Renal cortical epithelial cell (primary cell): ENCODE data around the gene PRKAG1. TPM values are rescaled to one million over a fixed set of nuclear protein-coding genes. Genes with fewer than 3 reads are reported as not detected.

Experiments used
- DNase-seq: peaks from one replicate; pipeline ENCODE4 v3.0.0-alpha.2; 2011; ENCODE audit warnings: low read depth
- total RNA-seq: library from RNA; depleted of rRNA; stranded (reverse); fragments of >200 nt; gene quantifications from 2 replicates; pipeline ENCODE4 v1.2.3, GENCODE V29; 2014

PRKAG1 gene
- total RNA-seq, 1 donor from 2014 or later: 63.0 TPM

- no peak for DNase-seq
These were observed 31.1 kb upstream of the PRKAG1 start for GRCh38 chr12:49049566-49050224.

GRCh38 chr12:49048953-49049352 is 30.4 kb upstream of the PRKAG1 start:
- no peak for DNase-seq

GRCh38 chr12:49046129-49046895 is 27.7 kb upstream of the PRKAG1 start:
- DNase-seq: no peak

GRCh38 chr12:49044660-49045059 is 26.1 kb upstream of the PRKAG1 start:
- DNase-seq: no peak

GRCh38 chr12:49043856-49044258 is 25.3 kb upstream of the PRKAG1 start:
- DNase-seq: peak; percentile 18

- DNase-seq: no peak
These were observed 24.7 kb upstream of the PRKAG1 start for GRCh38 chr12:49043241-49043640.

- no peak for DNase-seq
These were observed 23.4 kb upstream of the PRKAG1 start for GRCh38 chr12:49041881-49042484.

GRCh38 chr12:49041036-49041880 is 22.7 kb upstream of the PRKAG1 start:
- DNase-seq: no peak

GRCh38 chr12:49040364-49040855 is 21.8 kb upstream of the PRKAG1 start:
- no peak for DNase-seq

- DNase-seq: no peak
These were observed 21.1 kb upstream of the PRKAG1 start for GRCh38 chr12:49039421-49040363.

- DNase-seq: no peak
These were observed 19.8 kb upstream of the PRKAG1 start for GRCh38 chr12:49038291-49038955.

- no peak for DNase-seq
These were observed 19.3 kb upstream of the PRKAG1 start for GRCh38 chr12:49037947-49038237.

GRCh38 chr12:49037111-49037946 is 18.8 kb upstream of the PRKAG1 start:
- DNase-seq: no peak

GRCh38 chr12:49036029-49036428 is 17.5 kb upstream of the PRKAG1 start:
- no peak for DNase-seq

- no peak for DNase-seq
These were observed 15.7 kb upstream of the PRKAG1 start for GRCh38 chr12:49034286-49034622.

GRCh38 chr12:49033611-49034285 is 15.2 kb upstream of the PRKAG1 start:
- DNase-seq: no peak

GRCh38 chr12:49032679-49033447 is 14.3 kb upstream of the PRKAG1 start:
- DNase-seq: no peak

- no peak for DNase-seq
These were observed 13.7 kb upstream of the PRKAG1 start for GRCh38 chr12:49032276-49032675.
